Measurements from ENCODE around the gene RUBCN.

Gene RUBCN

DNA sequence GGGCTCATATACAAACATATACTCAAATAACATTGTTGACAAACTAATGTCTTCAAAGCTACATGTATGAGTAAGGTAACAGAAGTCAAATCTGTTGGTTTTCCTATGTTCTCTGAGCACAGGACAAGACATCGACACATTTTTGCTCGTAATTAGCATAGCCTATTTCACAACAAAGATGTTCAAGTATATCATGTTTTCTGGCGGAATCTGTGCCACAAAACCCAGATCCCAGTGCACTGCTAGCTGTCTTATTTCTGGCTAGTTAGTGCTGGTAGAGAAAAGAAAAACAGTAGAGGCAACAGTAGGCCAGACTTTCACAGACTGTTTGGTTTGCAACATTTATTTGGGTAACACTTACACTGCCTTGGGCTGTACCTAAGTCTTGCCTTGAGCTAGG is 51.2 kb downstream of the RUBCN start:
- DNase-seq = no peak
- TF ChIP-seq CTCF (IDR thresholded peaks at IDR 0.05; ENCODE audit: borderline replicate concordance, extremely low read depth, low read length, poor library complexity, severe bottlenecking) (no peak), EZH2 (IDR thresholded peaks at IDR 0.05; ENCODE audit: borderline replicate concordance, low read depth, low read length, severe bottlenecking) (no peak)
- no peaks in the 10 kb centered on the region for H3K9me3 ChIP-seq (ENCODE audit: insufficient read depth, low read length, severe bottlenecking)
- H3K27me3 ChIP-seq (ENCODE audit: insufficient read depth, low read length, poor library complexity) = no peaks in the 10 kb centered on the region
- no peaks in the 10 kb centered on the region for H3K4me1 ChIP-seq (ENCODE audit: insufficient read depth, low read length)
- no peak overlapping the region for H3K27ac ChIP-seq (ENCODE audit: low read length)
- no peak overlapping the region for H2AFZ ChIP-seq (ENCODE audit: low read depth, low read length)
- H4K20me1 ChIP-seq (ENCODE audit: insufficient read depth, low read length) = no peaks in the 10 kb centered on the region
- no peak overlapping the region for H3K4me3 ChIP-seq (ENCODE audit: low read depth in 1 of 2, low read length in 2 of 2)
- H3K36me3 ChIP-seq (ENCODE audit: insufficient read depth, low read length) = peaks cover 22% of the 10 kb centered on the region
- no peak for ATAC-seq (ENCODE audit: insufficient read depth, low read depth)
- H3K9ac ChIP-seq (ENCODE audit: low read depth, low read length) = no peak overlapping the region
- no peak overlapping the region for H3K4me2 ChIP-seq (ENCODE audit: insufficient read depth, low read length)
- H3K79me2 ChIP-seq (ENCODE audit: insufficient read depth, low read length) = no peaks in the 10 kb centered on the region

DNA sequence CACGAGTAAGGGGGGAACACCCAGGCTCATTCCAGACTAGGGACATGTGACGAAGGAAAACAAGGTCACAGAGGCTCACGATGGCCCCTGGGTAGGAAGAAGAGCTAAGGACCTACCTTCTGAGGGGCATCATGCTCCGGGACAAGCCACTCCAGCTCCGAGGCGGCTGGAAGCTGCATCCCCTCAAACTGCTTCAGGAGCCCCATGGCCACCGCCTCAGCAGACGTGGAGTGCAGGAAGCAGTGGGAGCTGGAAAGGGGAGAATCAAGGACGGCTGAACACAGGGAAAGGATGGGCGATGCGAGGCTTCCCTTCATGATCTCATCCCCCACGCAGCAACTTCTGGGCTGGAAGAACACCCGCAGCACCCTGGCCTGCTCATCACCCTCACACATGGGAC is 53.5 kb downstream of the RUBCN start:
- no peak for DNase-seq
- no peak overlapping the region for H3K4me2 ChIP-seq (ENCODE audit: insufficient read depth, low read length)
- no peak for ATAC-seq (ENCODE audit: insufficient read depth, low read depth)
- H3K4me3 ChIP-seq (ENCODE audit: low read depth in 1 of 2, low read length in 2 of 2) = no peak overlapping the region
- no peak overlapping the region for H3K9ac ChIP-seq (ENCODE audit: low read depth, low read length)
- no peaks in the 10 kb centered on the region for H3K27me3 ChIP-seq (ENCODE audit: insufficient read depth, low read length, poor library complexity)
- H2AFZ ChIP-seq (ENCODE audit: low read depth, low read length) = no peak overlapping the region
- H3K9me3 ChIP-seq (ENCODE audit: insufficient read depth, low read length, severe bottlenecking) = no peaks in the 10 kb centered on the region
- H3K27ac ChIP-seq (ENCODE audit: low read length) = no peak overlapping the region
- H3K36me3 ChIP-seq (ENCODE audit: insufficient read depth, low read length) = peaks cover 24% of the 10 kb centered on the region
- no peaks in the 10 kb centered on the region for H4K20me1 ChIP-seq (ENCODE audit: insufficient read depth, low read length)
- H3K79me2 ChIP-seq (ENCODE audit: insufficient read depth, low read length) = no peaks in the 10 kb centered on the region
- H3K4me1 ChIP-seq (ENCODE audit: insufficient read depth, low read length) = no peaks in the 10 kb centered on the region
- TF ChIP-seq EZH2 (IDR thresholded peaks at IDR 0.05; ENCODE audit: borderline replicate concordance, low read depth, low read length, severe bottlenecking) = no peak
- TF ChIP-seq CTCF (IDR thresholded peaks at IDR 0.05; ENCODE audit: borderline replicate concordance, extremely low read depth, low read length, poor library complexity, severe bottlenecking) = no peak

- peaks cover 24% of the 10 kb centered on the region for H3K36me3 ChIP-seq (ENCODE audit: insufficient read depth, low read length)
- no peak for DNase-seq
Measured at GRCh38 chr3:197682713-197683112, 54.0 kb downstream of the RUBCN start.

More at GRCh38 chr3:197682713-197683112, 54.0 kb downstream of the RUBCN start:
- Histone ChIP-seq H3K27me3 (ENCODE audit: insufficient read depth, low read length, poor library complexity) (no peaks in the 10 kb centered on the region), H3K4me3 (ENCODE audit: low read depth in 1 of 2, low read length in 2 of 2) (no peak overlapping the region), H3K4me1 (ENCODE audit: insufficient read depth, low read length) (no peaks in the 10 kb centered on the region), H2AFZ (ENCODE audit: low read depth, low read length) (no peak overlapping the region), H3K79me2 (ENCODE audit: insufficient read depth, low read length) (no peaks in the 10 kb centered on the region), H3K27ac (ENCODE audit: low read length) (no peak overlapping the region), H3K9me3 (ENCODE audit: insufficient read depth, low read length, severe bottlenecking) (no peaks in the 10 kb centered on the region), H4K20me1 (ENCODE audit: insufficient read depth, low read length) (no peaks in the 10 kb centered on the region), H3K4me2 (ENCODE audit: insufficient read depth, low read length) (no peak overlapping the region), H3K9ac (ENCODE audit: low read depth, low read length) (no peak overlapping the region)
- TF ChIP-seq CTCF (IDR thresholded peaks at IDR 0.05; ENCODE audit: borderline replicate concordance, extremely low read depth, low read length, poor library complexity, severe bottlenecking) = no peak
- no peak for TF ChIP-seq EZH2 (IDR thresholded peaks at IDR 0.05; ENCODE audit: borderline replicate concordance, low read depth, low read length, severe bottlenecking)
- no peak for ATAC-seq (ENCODE audit: insufficient read depth, low read depth)

Measured in DND-41 (cell line).